Type B pancreatic cell (in vitro differentiated cells): ENCODE data around the gene ZFP92. TPM values are rescaled to one million over a fixed set of nuclear protein-coding genes. Genes with fewer than 3 reads are reported as not detected.

Source experiments
- DNase-seq: peaks from one replicate; pipeline ENCODE4 v3.0.0; 2021; ENCODE audit warnings: mixed read lengths; ENCODE audit not compliant: unreplicated experiment; ENCODE audit errors: extremely low spot score
- H3K27ac Mint-ChIP-seq: 2 replicates; pipeline ENCODE4 v1.8.0; 2021; ENCODE audit warnings: mild to moderate bottlenecking, mixed read lengths
- H3K27me3 Mint-ChIP-seq: 2 replicates; pipeline ENCODE4 v1.8.0; 2021; ENCODE audit warnings: mixed read lengths
- H3K36me3 Mint-ChIP-seq: 2 replicates; pipeline ENCODE4 v1.8.0; 2021; ENCODE audit warnings: mixed read lengths
- H3K4me1 Mint-ChIP-seq: one replicate; pipeline ENCODE4 v1.8.0; 2021; ENCODE audit warnings: mixed read lengths; ENCODE audit not compliant: unreplicated experiment
- H3K4me3 Mint-ChIP-seq: 2 replicates; pipeline ENCODE4 v1.8.0; 2021; ENCODE audit warnings: mild to moderate bottlenecking, mixed read lengths
- H3K9me3 Mint-ChIP-seq: 2 replicates; pipeline ENCODE4 v1.8.0; 2021; ENCODE audit warnings: mixed read lengths
- CTCF ChIP-seq: fragments of 200-600 bp; sonication (generic); conservative IDR thresholded peaks from 2 replicates; pipeline ENCODE4 v1.5.0; 2021; ENCODE audit warnings: antibody characterized with exemption, mild to moderate bottlenecking
- total RNA-seq: library from RNA; stranded (reverse); gene quantifications from 2 replicates; pipeline ENCODE4 v1.2.1, GENCODE V29; 2021; ENCODE audit warnings: low replicate concordance

ZFP92 gene
- total RNA-seq, 1 donor from 2014 or later = 0.41 TPM

DNA sequence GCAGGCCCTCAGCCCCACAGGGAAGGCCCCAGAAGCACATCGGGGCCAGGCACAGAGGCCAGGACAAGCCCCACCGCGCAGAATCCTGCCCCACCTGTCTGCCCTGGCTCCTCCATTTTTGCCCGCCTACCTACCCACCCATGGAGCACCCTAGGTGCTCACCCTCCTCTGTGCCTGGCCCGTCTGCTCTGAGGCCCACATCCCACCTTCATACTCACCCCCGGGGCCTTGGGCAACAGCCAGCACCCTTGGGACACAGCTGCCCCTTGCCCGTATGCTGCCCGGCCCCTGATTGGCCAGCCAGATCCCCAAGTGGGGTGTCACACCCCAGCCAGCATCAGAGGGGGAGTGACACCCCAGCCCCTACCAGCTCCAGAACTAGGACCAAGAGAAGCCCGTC, 45.4 kb downstream of the ZFP92 start:
- Mint-ChIP-seq H3K4me1 (no peaks in the 10 kb centered on the region), H3K27me3 (no peaks in the 10 kb centered on the region), H3K4me3 (no peak overlapping the region), H3K9me3 (no peaks in the 10 kb centered on the region), H3K36me3 (no peaks in the 10 kb centered on the region), H3K27ac (no peak overlapping the region)
- no peak for DNase-seq
- no peak for TF ChIP-seq CTCF

GRCh38 chrX:153457136-153457825, 46.0 kb downstream of the ZFP92 start:
- no peaks in the 10 kb centered on the region for H3K4me1 Mint-ChIP-seq
- no peak overlapping the region for H3K4me3 Mint-ChIP-seq
- no peaks in the 10 kb centered on the region for H3K27me3 Mint-ChIP-seq
- no peaks in the 10 kb centered on the region for H3K9me3 Mint-ChIP-seq
- no peak for DNase-seq
- H3K27ac Mint-ChIP-seq = no peak overlapping the region
- TF ChIP-seq CTCF = no peak
- H3K36me3 Mint-ChIP-seq = no peaks in the 10 kb centered on the region

- no peaks in the 10 kb centered on the region for H3K36me3 Mint-ChIP-seq
Measured at GRCh38 chrX:153457827-153458466, 46.7 kb downstream of the ZFP92 start.

DNA sequence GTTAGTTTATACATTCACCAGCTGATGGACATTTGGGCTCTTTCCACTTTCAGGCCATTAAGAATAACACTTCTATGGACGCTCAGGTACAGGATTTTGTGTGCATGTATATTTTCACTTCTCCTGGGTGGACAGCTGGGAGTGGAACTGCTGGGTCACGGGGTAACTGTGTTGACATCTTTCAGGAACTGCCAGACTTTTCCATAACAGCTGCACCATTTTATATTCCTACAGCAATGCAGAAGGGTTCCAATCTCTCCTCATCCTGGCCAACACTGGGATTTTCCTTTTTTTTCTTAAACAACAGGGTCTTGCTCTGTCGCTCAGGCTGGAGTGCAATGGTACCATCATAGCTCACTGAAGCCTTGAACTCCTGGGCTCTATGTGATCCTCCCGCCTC, 47.2 kb downstream of the ZFP92 start:
- no peak for TF ChIP-seq CTCF
- Mint-ChIP-seq H3K27me3 (no peaks in the 10 kb centered on the region), H3K27ac (no peak overlapping the region), H3K4me1 (no peaks in the 10 kb centered on the region), H3K9me3 (no peaks in the 10 kb centered on the region), H3K4me3 (no peak overlapping the region), H3K36me3 (no peaks in the 10 kb centered on the region)
- DNase-seq = no peak

More at GRCh38 chrX:153457827-153458466, 46.7 kb downstream of the ZFP92 start:
- DNase-seq = no peak
- Mint-ChIP-seq H3K4me1 (no peaks in the 10 kb centered on the region), H3K9me3 (no peaks in the 10 kb centered on the region), H3K27me3 (no peaks in the 10 kb centered on the region), H3K27ac (no peak overlapping the region), H3K4me3 (no peak overlapping the region)
- TF ChIP-seq CTCF = no peak

GRCh38 chrX:153459986-153460385, 48.7 kb downstream of the ZFP92 start:
- Mint-ChIP-seq H3K4me3 (no peak overlapping the region), H3K27ac (peak overlapping the region; percentile 63), H3K4me1 (no peaks in the 10 kb centered on the region), H3K36me3 (no peaks in the 10 kb centered on the region), H3K27me3 (no peaks in the 10 kb centered on the region), H3K9me3 (no peaks in the 10 kb centered on the region)
- no peak for TF ChIP-seq CTCF
- no peak for DNase-seq
